Stimulated activated CD4-positive, alpha-beta T cell treated with anti-CD3 and anti-CD28 coated beads, Interleukin-1b, Interleukin-23, amount 100 ng/mL, for 24 hours (primary cell): ENCODE measurements around the gene RNF8.
"Not testable (repeated sequence)": the region's sequence is repeated elsewhere in the genome, so short reads cannot be mapped to it uniquely, and the experiment has no call there.

Experiments used
- DNase-seq, 4 experiments: peaks; one replicate each; pipeline ENCODE4 v3.0.0-alpha.2; 2020; ENCODE audit warnings: low read depth in 4 of 4, low spot score in 1 of 4

Gene RNF8

DNA sequence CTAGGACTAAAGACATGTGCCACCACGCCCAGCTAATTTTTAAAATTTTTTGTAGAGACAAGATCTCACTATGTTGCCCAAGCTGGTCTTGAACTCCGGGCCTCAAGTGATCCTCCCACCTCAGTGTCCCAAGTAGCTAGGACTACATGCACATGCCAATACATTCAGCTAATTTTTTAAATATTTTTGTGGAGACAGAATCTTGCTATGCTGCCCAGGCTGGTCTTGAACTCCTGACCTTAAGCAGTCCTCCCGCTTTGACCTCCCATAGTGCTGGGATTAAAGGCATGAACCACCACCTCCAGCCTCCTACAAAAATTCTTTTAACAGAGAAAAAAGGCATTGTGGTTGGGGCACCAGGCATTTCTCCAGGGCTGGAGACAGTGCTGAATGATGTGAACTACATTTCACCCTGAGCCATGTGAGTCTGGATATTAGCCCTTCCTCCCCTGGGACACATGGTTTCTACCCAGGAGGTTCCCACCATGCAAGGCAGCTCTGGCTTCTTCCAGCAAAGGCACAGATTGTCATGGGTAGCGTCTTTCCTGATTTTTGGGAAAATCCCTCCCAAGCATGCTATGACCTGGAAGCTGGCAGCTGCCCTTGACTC is 42.9 kb downstream of the RNF8 start:
- no peak for DNase-seq

DNA sequence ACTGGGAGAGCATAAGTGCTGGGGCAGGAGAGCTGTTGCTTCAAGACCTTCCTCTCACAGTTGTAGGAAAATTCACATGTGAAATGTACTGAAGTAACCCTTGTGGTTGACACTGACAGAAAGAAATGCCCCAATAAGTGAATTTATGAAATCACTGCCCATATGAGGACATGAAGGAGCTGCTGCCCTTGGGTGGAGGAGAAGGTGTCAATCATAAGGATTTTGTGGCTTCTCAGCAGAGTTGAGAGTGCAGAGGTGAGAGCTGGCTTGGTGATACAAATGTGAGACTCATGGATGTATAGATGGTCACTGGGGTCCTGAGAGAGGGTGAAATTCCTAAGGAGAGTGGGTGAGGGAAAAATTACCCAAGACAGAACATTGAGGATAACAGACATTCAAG is 45.3 kb downstream of the RNF8 start:
- DNase-seq = no peak

DNA sequence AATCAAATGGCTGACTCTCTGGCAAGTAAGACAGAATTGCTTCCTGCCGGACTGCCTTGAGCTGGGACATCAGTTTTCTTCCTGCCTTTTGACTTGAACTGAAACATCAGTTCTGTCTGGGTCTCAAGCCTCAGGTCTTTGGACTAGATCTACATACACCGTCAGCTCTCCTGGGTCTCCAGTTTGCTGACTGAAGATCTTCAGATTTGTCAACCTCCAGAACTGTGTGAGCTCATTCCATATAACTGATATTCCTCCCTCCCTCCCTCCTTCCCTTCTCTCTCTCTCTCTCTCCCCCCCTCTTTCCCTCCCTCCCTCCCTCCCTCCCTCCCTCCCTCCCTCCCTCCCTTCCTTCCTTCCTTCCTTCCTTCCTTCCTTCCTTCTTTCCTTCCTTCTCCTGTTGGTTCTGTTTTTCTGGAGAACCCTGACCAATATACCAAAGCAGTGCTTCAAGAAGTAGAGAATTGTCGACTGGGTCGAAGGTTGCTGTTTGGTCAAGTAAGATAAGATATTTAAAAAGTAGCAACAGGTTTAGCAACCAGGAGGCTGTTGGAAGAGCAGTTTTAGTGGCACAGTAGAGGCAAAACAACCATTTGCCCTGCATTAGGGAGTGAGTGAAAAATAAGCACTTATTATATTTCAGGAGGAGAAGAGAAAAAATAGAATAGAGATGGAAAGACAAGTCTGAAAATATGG is 46.2 kb downstream of the RNF8 start:
- no peak for DNase-seq

DNA sequence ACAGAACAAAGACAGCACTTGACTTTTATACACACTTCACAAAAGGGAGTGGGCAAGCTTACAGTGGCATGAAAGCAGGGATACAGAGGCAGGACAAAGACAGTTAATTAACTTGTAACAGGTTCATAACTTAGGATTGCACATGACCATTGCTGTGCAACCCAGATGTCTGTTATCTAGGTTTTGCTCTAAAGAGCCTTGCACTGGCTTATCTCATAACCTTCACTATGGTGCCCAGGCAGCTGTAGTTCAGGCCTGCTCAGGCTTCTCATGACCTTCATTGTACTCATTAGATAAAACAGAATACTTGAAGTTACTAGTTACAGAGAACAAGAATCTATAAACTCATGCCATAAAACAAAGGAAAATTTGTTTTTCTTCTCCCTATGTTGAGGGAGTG is 47.9 kb downstream of the RNF8 start:
- not testable (repeated sequence) for DNase-seq

DNA sequence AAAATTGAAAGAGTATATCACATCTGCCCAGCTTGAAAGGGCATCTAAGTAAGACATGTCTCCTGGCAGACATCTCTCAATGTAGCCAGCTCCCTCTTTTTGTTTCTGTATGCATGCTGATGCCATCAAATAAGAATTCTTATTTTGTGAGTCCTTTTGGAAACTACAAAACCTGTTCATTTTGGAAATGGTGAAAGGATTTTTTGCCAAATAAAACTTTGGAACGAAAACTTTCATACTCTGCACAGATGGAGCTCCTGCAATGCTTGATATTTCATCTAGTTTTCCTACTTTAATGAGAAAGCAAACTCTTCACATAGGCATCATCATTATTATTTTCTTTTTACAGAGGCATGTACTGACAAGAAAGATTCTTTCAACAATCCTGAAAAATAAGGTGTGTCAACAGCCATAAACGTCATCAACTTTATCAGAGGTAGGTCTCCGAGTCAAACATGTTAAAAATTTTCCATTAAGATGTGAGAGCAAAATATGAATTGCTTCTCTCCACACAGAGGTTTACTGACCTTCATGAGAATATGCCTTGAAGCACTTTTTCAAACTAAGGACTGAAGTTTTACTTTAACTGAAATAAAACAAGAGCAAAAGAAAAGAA is 53.1 kb downstream of the RNF8 start:
- DNase-seq = no peak

DNA sequence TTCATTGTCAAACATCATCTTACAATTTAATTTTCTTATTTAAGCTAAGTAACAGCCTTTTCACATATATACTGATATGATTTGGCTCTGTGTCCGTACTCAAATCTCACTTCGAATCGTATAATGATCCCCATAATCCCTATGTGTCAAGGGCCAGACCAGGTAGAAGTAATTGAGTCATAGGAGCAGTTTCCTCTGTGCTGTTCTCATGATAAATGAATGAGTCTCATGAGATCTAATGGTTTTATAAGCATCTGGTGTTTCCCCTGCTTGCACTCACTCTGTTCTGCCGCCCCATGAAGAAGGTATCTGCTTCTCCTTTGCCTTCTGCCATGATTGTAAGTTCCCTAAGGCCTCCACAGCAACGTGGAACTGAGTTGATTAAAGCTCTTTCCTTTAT is 54.2 kb downstream of the RNF8 start:
- DNase-seq = no peak

DNA sequence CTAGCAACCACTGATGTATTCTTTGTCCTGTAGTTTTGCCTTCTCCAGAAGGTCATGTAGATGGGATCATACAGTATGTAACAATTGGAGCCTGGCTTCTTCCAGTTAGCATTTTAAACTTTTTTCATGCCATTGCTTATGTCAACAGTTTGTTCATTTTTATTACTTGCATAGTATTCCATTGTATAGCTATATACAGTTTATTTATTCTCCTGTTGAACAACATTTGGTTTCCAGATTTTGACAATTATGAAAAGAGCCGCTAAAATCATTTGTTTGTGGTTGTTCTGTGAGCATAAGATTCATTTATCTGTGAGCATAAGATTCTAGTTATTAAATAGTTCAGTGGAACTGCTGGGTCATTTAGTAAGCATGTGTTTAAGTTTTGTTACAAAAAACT is 55.7 kb downstream of the RNF8 start:
- DNase-seq = no peak

DNA sequence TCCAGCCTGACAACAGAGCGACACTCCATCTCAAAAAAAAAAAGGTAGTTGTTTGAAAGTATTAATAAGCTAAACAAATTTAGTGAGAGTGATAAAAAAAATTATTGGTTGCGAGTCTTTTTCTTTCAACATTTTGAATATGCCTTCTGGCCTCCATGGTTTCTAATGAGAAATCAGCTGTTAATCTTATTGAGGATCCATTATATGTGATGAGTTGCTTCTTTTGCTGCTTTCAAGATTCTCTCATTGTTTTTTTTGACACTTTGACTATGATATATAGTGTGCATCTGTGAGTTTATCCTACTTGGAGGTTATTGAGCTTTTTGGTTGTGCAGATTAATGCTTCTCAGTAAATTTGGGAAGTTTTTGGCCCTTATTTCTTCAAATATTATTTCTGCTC is 63.6 kb downstream of the RNF8 start:
- DNase-seq = no peak

DNA sequence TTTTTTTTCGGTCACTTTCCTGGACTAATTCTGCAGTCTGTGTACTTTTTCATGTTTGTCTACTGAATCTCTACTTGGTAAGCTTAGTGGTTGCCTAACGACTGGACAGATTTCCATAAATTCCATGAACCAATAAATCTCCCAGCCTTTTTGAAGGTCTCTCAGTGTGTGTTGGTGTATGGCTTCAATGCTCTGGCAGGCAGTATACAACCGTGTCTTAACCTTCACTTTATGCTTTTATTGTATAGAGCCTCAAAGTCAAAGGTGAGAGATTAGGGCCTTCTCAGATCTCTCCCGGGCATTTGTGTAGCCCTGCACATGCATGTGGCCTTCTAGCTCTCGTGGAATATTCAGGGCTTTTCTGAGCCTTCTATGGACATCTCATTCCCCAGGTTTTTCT is 64.9 kb downstream of the RNF8 start:
- no peak for DNase-seq

DNA sequence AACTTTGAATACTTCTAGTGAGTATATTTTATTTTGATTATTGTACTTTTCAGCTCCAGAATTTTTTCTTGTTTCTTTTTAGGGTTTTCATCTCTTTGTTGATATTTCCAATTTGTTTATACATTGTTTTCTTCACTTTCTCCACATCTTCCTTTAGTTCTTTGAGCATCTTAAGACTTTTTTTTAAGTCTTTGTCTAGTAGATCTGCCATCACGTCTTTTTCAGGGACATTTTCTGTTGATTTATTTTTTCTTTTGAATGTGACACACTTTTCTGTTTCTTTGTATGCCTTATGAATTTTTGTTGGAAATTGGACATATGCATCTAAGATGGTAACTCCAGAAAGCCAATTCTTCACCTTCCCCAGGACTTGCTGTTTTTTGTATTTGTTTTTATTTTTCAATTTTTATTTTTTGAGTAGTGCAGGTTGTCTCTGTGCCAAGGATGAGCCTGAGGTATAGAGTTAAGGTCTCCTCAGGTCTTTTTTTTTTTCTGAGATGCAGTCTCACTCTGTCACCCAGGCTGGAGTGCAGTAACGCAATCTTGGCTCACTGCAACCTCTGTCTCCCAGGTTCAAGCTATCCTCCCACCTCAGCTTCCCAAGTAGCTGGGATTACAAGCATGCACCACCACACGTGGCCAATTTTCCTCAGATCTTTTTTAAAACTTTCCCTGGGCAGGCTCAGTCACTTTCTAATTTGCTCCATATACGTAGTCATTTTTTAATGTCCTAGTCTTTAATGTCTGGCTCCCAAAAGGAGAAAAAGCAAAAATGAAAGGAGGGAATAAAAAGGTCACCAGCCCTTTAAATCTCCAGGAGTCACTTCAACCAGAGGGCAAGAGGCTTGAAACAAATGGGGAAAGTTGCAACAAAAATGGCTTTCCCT is 72.5 kb downstream of the RNF8 start:
- DNase-seq = no peak

DNA sequence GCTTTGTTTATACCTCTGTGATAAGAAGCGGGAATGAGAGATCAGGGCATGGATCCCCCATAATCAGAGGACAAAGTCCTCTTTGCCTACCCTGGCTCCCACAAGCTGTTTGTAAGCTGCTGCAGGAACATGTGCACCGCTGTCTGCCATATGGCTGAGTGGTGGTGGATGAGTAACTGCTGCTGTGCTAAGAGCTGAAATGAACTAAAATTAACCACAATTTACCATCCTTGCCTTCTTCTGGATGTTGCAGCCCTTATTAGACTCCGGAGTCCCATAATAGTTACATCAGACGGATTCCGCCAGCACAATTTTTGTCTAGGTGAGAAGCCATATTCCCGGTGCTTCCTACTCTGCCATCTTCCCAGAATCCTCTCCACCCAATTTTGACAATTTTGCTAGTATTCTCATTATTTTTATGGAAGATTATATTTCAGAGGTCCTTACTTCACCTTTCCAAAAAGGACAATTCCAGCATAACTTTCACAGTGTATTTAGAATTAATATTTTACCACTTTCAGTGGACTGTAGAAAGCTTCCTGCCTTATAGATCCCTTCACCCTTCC is 73.2 kb downstream of the RNF8 start:
- no peak for DNase-seq

DNA sequence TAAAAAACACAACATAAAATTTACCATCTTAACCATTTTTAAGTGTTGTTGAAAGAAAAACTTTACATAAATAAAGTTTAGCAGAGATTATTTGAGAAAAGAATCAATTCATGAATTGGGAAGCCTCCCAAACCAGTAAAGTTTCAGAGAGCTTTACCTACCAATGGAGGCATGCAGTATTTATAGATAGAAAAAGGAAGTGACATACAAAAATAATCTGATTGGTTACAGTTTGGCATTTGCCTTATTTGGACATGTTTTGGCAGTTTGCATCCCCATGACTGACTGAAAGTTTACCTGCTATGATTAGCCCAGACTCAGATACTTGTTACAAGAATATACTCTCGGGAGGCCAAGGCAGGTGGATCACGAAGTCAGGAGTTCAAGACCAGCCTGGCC is 75.6 kb downstream of the RNF8 start:
- no peak for DNase-seq

DNA sequence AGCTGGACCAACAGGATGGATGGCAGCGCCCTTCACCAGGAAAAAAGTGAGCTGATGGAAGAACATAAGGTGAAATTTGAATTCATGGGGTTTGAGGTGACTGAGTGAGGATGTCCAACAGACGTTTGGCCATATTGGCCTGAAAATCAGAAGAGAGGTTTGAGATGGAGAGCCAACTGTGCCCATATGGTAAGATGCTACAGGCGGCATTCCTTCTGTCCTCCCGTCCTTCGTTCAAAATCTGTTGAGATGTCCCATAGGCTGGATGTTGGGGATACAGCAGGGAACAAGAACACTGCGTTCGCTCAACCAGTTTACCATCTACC is 78.8 kb downstream of the RNF8 start:
- no peak for DNase-seq

DNA sequence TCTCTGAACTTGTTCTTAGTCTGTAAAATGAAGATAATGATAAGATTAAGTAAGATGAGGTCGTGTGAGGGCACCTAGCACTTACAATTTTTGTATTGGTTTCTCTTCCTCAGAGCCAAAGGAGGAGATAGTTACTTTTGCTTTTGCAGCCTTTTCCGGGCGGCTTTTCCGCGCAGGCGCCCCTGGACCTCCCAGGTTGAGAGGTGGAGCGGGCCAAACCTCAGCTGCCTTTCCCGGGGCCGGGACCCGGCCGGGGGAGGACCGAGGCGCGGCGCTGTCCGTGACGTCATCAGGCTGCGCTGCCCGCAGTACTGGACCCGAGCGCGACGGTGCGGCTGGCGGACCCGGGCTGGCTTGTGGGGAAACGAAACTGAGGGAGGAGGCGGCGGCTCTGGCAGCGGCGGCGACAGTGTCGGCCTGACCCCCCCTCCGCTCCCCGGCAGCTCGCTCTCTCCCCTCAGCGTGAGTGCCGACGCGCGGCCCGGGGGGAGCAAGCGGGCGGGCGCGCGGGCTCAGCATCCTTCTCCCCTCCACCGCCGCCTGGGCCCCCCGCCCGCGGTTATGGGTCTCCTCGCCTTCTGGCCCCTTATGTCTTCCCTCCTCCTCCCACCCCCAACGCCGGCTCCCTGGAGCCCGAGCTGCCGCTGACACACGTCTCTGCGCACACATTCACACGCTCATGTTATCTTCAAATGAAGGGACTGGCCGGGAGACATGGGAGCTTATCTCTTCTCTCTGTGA is 79.3 kb downstream of the RNF8 start, which contains the start of gene CMTR1:
CMTR1 (plus strand) TSS at position 306 of the 741 bp plus-strand sequence. CDS start 2,409 bp downstream, outside the sequence.
- peak; percentile 92 to 96 (median 95) for DNase-seq

DNA sequence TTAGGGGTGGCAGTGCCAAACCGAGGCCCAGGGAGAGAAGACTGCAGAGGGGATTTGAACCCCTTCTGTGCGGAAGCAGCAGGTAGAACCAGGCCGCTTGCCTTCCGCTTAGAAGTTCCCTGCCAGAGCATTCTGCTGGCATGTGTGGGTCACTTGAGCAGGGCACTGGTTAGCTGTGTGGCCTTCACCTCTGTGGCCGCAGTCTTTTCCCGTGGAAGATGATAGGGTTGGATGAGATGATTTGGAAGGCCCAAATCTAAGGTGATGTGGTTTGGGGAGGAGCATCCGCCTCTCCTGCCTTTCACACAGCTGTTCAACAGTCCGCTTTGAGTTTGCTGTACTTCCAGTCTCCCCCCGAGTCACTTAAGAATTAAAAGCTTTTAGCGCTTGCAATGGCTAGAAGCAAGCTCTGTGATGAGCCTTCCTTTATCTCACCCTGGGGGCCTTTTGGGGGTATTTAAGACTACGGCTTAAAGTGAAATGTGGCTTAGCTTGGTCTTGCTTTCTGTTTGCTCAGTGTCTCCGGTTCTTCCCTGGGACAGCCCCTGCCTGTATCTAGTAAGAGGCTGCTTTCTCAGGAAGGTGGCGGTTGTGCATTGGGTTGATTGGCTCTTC is 80.0 kb downstream of the RNF8 start:
- peak; percentile 5 to 33 (median 26) for DNase-seq

DNA sequence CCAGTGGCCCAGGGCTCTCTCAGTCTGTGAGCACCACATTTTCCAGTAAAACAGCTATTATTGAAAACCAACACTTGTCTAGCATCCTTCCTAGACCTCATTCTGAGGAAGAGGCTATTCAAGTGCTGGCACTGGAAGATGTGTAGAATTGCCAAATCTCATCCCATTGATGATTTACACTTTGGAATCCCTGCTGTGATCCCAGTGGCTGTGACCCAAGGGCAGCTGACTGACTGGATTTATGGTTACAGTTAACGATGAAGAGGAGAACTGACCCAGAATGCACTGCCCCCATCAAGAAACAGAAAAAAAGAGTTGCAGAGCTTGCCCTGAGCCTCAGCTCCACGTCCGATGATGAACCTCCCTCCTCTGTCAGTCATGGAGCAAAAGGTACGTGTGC is 81.6 kb downstream of the RNF8 start:
- no peak for DNase-seq

DNA sequence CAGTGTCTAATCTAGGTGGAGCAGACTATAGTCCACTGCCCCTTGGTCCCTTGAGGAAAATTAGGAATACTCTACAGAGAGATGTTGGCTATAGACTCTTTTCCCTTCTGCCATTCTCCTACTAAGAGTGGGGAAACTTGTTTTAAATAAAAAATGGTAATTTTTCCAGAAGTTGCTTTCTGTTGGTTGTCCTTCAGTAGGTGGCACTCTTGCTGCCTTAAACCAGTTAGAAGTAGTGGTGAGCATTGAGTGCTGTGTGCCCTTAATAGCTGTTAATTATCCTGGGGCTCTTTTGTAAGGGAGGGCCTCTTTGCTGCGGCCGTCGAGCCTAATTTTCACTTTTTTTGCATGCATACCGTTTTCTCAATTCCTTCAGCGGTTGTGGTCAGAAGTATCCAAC is 82.0 kb downstream of the RNF8 start:
- no peak for DNase-seq

DNA sequence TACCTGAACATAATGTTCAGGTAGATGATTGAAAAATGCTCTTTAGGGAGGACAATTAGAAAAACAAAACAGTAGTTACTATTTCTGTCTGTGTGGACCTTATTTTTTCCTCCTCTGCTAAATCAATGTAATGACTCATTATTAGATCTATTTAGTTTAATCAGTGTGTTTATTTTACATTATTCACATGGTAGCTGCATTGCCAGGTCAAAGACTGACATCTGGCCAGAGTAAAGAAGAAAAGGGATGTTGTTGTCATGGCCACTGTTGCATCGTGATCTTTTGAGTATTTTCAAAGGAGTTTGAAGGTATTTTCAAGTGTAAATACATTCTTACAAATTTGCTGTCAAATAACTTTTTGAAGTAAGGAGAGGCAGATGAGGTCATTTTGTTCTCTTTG is 85.1 kb downstream of the RNF8 start:
- DNase-seq = no peak

DNA sequence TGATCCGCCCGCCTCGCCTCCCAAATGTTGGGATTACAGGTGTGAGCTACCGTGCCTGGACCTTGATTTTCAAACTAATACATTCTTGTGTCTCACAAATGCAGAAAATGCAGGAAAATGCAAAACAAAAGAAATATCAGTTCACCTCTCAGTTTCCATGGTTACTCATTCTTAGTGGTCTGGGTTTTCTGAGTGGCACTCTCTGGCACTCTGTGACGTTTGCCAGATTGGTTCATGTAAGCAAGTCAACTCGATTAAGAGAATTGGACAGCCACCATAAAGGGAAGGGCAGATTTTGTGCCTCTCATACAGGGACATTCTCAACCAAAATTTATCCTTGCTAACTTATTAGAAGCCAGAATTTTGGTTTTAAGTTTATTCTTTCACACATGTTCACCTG is 87.9 kb downstream of the RNF8 start:
- no peak for DNase-seq
